HG02642 (cell line): ENCODE measurements around the gene PDCD1LG2.
"Not testable (repeated sequence)": the region's sequence is repeated elsewhere in the genome, so short reads cannot be mapped to it uniquely, and the experiment has no call there.

Experiments used
- ATAC-seq: cut with Tn5 transposase; IDR thresholded peaks from one replicate; pipeline ENCODE4 v1.9.1; 2021; ENCODE audit warnings: mild to moderate bottlenecking; ENCODE audit not compliant: unreplicated experiment, poor library complexity

PDCD1LG2 gene

DNA sequence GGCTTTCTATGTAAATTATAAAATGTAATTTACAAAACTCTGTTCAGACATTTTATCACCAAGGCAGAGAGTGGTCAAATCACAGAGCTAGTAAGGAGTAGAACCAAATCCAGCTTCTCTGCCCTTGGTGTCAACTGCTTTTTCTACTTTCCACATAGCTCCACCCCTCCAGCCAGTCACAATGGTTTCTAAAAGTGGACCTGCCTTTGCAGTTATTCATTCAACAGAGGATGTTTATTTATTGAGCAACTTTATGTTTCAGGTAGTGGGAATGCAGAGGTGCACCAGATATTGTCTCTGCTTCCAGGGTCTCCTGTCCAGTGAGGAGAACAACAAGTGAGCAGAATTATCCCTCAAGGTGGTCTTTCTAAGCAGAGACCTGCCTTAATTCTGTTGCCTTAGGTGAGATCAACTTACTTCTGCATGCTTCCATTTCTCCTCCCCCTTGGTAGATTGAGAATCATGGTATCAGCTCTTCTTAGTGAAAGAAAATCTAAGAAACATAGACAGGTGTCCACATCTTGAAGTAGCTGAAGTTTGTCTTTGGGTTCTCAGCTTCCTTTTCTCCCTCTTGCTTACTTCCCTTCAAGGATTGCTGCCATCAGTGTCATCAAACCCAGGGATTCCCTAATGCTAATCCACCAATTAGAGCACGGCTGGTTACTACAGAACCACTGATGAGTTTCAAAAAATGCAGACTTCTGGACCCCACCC is 17.2 kb upstream of the PDCD1LG2 start:
- no peak for ATAC-seq

GRCh38 chr9:5493679-5494511 is 16.4 kb upstream of the PDCD1LG2 start:
- ATAC-seq: peak; percentile 86

DNA sequence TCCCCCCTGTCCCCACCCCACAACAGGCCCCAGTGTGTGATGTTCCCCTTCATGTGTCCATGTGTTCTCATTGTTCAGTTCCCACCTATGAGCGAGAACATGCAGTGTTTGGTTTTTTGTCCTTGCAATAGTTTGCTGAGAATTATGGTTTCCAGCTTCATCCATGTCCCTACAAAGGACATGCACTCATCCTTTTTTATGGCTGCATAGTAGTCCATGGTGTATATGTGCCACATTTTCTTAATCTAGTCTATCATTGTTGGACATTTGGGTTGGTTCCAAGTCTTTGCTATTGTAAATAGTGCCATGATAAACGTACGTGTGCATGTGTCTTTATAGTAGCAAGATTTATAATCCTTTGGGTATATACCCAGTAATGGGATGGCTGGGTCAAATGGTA is 15.6 kb upstream of the PDCD1LG2 start:
- ATAC-seq: not testable (repeated sequence)

GRCh38 chr9:5499157-5499556 is 11.2 kb upstream of the PDCD1LG2 start:
- ATAC-seq: no peak

DNA sequence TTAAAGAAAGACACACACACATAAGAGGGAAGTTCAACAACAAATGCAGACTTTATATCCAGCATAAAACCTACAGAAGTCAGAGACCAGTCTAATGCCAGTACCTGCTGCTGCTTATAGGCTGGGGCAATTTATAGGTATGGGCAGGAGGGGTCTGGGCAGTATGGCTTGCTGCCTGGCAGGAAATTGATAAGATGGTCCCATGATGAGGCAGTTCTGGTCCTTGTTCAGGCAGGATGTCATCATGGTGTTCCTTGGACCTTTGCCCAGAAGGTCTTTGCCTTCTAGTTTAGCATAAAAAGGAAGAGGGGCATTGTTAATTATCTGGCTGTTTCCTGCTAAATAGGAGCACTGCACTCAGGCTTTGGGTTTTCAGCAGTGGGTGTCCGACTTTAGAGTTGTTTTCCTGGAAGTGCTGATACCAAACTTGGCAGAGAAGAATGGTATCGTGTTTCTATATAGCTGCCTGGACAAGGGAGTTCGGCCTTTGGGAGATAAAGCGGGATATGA is 10.4 kb upstream of the PDCD1LG2 start:
- no peak for ATAC-seq

GRCh38 chr9:5500441-5501235 is 9.7 kb upstream of the PDCD1LG2 start:
- no peak for ATAC-seq

DNA sequence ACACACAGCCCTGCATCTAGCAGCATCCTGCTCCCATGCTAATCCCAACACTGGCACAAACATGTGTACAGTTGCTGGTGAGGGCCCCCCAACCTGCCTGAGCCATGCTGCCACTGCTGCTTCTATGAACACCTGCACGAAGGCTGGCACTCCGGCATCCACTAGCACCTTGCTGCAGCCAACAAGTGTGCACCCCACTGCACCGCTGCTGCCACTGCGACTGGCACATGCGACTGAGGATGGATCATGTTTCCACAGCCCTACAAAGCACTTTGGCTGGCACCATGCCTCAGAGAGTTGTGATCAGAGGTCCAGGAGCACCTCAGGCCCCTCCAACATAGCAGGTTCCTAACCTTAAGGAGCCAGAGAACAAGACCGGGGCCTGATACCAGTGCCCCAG is 7.8 kb upstream of the PDCD1LG2 start:
- no peak for ATAC-seq

DNA sequence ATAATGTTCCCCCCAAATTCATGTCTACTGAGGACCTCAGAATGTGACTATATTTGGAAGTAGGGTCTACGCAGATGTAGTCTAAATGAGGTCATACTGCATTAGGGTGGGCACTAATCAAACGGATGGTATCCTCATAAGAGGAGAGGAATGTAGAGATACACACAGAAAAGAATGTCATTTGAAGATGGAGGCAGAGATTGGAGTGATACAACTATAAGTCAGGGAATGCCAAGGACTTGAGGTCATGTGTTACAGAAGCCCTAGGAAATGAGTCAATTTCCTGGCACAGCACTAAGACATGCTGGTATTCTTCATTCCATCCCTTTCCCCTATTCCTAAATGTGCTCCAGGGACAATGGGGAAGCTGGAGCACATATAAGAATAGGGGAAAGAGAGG is 758 bp upstream of the PDCD1LG2 start:
- no peak for ATAC-seq

GRCh38 chr9:5510989-5511388 is 658 bp downstream of the PDCD1LG2 start:
- ATAC-seq: no peak

GRCh38 chr9:5511476-5511875 is 1.1 kb downstream of the PDCD1LG2 start:
- no peak for ATAC-seq

GRCh38 chr9:5511935-5512580 is 1.7 kb downstream of the PDCD1LG2 start:
- ATAC-seq: no peak

DNA sequence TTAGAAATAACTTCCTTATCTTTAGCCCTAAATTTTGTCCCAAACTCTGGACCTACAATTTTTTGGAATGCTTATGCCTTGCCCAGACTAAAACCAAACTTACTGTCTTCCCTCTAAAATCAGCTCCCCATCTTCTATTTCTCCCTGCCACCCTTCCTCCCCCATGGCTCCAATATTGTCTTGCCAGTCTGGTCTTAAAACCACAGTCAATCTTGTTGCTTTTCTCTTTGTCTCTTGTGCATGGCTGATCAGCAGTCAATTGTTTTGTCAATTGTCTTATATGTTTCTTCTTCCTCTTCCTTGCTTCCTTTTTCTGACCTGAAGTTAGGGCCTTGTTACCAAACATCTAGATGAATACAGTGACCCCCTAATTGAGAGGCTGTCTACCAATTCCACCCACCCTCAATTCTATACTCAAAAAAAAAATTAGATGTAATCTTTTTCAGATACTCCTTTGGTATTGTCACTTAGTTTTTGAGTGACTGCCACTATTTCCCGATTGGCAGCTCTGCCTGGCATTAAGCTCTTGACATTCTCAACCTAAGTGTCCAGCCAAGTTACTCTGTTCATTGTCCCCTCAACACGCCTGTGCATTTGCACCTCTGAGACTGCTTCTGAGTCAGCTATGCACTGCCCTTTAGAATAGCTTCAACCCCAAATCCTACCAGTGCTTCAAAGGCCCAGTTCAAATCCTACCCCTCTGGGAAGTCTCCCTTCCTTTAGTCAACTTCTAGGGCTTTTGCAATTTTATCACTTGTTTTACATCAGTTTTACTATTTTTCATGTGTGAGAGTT is 2.5 kb downstream of the PDCD1LG2 start:
- ATAC-seq: no peak

DNA sequence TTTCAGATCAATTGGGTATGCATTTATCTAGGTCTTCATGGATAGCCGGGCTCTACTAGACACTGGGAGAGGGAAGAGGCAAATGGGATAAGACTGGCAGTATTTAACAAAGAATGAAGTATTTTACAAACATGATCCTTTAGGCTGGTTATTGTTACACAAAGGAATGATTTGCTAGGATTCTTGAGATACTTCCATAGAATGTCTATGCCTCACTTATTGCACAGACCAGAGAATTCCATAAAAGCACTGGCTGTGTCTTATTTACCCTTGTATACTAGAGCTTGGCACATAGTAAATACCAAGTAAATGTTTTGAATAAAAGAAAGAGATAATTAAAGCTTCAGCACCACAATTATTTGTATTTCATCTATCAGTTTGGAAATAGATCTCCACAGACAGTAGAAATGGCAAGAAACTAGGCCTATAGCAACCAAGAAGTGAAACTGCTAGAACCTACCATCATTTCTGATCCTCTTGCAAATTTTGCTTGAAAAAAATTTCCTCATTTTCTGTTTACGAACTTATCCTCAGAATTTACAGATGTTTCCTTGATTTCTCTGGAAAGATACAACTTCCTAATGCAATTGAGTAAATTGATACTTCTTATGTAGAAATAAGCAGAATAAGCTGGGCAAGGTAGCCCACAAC is 3.8 kb downstream of the PDCD1LG2 start:
- ATAC-seq: no peak

DNA sequence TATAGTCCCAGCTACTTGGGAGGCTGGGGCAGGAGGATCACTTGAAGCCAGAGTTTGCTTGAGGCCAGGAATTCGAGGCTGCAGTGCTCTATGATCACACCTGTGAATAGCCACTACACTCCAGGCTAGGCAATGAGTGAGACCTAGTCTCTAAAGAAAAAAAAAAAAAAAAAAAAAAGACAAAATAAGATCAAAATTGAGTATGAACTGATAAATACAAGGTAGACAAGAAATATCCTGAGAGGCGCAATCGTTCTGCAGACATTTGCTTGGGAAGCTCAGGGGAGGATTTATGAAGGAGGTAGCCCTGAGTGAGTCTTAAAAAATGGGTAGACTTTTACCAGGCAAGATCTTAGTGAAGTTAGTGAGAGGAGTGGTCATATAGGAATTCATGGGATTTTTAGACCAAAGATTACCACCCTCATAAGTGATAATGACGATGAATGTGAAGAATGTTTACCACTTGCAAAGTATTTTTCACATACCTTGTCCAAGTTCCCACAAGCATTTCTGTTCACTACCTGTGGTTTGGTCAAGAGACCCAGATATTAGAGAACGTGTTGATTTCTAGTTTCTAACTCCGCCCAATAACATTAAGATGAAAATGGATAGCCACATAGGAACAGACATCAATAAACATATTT is 4.4 kb downstream of the PDCD1LG2 start:
- ATAC-seq: no peak

GRCh38 chr9:5515261-5515650 is 4.9 kb downstream of the PDCD1LG2 start:
- ATAC-seq: no peak

DNA sequence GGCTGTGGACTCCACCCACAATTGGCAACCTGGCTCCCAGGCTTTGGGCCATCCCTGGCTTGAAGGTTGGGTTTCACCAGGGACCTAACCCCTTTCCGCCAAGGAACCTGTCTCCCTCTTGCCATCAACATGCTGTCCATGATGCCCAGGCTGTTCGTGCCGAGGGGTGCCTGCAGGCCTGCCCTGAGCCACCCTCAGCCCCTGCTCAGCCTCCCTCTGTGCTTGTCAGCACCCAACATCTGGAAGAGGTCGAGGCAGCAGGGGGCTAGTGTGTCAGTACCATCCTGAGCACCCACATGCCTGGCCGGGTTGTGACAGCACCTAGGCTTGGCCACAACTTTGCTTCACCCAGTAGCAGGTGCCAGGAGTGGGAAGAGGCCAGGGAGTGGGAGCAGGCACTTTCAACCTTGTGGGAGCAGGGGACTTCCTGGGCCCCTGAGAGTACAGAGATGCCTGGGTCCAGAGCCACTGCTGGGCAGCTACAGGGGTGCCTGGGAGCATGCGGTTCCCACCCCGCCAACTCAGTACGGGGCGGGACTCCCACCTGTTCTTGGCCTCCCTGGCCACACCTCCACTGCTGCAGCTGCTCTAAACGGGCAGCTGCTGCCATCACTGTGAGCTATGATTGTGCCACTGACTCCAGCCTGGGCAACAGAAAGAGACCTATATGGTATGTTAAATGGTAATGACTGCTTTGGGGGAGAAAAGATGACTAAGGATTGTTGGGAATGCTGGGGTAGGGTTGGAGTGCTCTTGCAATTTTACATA is 6.3 kb downstream of the PDCD1LG2 start:
- no peak for ATAC-seq

- ATAC-seq: peak; percentile 59
Observed at GRCh38 chr9:5518171-5518936, 8.0 kb downstream of the PDCD1LG2 start.
